Occipital lobe (tissue), 2 donors: ENCODE results near the gene COQ4. TPM values are rescaled to one million over a fixed set of nuclear protein-coding genes. Genes with fewer than 3 reads are reported as not detected.

ENCODE experiments used
- DNase-seq: peaks from one replicate; lab custom pipeline; 2025; lab: John Stamatoyannopoulos, UW
- total RNA-seq: library from RNA; depleted of rRNA; stranded (reverse); fragments of >200 nt; gene quantifications from one replicate; pipeline ENCODE4 v1.2.3, GENCODE V29; 2014

Gene COQ4
- total RNA-seq, 1 donor from 2014 or later = 19.5 TPM

- DNase-seq = no peak
Observed at GRCh38 chr9:128340691-128341434, 18.2 kb downstream of the COQ4 start.

- no peak for DNase-seq
Observed at GRCh38 chr9:128341435-128341849, 18.8 kb downstream of the COQ4 start.

GRCh38 chr9:128342971-128343680, 20.5 kb downstream of the COQ4 start:
- DNase-seq = no peak

- no peak for DNase-seq
Observed at GRCh38 chr9:128343855-128344254, 21.2 kb downstream of the COQ4 start.

- DNase-seq = no peak
Observed at GRCh38 chr9:128344931-128345605, 22.4 kb downstream of the COQ4 start.

GRCh38 chr9:128349125-128349524, 26.5 kb downstream of the COQ4 start:
- DNase-seq = no peak

- DNase-seq = no peak
Observed at GRCh38 chr9:128349772-128350171, 27.1 kb downstream of the COQ4 start.

- no peak for DNase-seq
Observed at GRCh38 chr9:128355451-128355850, 32.8 kb downstream of the COQ4 start.

- no peak for DNase-seq
Observed at GRCh38 chr9:128358090-128358489, 35.5 kb downstream of the COQ4 start.

GRCh38 chr9:128358861-128359260, 36.2 kb downstream of the COQ4 start:
- no peak for DNase-seq

- no peak for DNase-seq
Observed at GRCh38 chr9:128360826-128361225, 38.2 kb downstream of the COQ4 start.

GRCh38 chr9:128361296-128361985, 38.8 kb downstream of the COQ4 start:
- no peak for DNase-seq

- peak; percentile 83 for DNase-seq
Observed at GRCh38 chr9:128361986-128362646, 39.5 kb downstream of the COQ4 start.

- no peak for DNase-seq
Observed at GRCh38 chr9:128362774-128363173, 40.1 kb downstream of the COQ4 start.

- DNase-seq = no peak
Observed at GRCh38 chr9:128365525-128365924, 42.9 kb downstream of the COQ4 start.

GRCh38 chr9:128369024-128369706, 46.5 kb downstream of the COQ4 start:
- no peak for DNase-seq

GRCh38 chr9:128370367-128370751, 47.7 kb downstream of the COQ4 start:
- DNase-seq = no peak

- DNase-seq = peak; percentile 98
Observed at GRCh38 chr9:128370752-128371629, 48.4 kb downstream of the COQ4 start, which contains the start of gene URM1. Gene URM1, plus strand, starts transcription at chr9:128371374. Its CDS starts 7 bp downstream, at chr9:128371381.

- no peak for DNase-seq
Observed at GRCh38 chr9:128371630-128372117, 49.0 kb downstream of the COQ4 start.
